Stimulated activated CD4-positive, alpha-beta T cell treated with anti-CD3 and anti-CD28 coated beads, Interleukin-4, amount 100 ng/mL, for 1 hour (primary cell): ENCODE data around the gene TMEM86B.

Experiments used
- DNase-seq: peaks from one replicate; pipeline ENCODE4 v3.0.0-alpha.2; 2020

Gene TMEM86B, protein sequence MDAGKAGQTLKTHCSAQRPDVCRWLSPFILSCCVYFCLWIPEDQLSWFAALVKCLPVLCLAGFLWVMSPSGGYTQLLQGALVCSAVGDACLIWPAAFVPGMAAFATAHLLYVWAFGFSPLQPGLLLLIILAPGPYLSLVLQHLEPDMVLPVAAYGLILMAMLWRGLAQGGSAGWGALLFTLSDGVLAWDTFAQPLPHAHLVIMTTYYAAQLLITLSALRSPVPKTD

DNA sequence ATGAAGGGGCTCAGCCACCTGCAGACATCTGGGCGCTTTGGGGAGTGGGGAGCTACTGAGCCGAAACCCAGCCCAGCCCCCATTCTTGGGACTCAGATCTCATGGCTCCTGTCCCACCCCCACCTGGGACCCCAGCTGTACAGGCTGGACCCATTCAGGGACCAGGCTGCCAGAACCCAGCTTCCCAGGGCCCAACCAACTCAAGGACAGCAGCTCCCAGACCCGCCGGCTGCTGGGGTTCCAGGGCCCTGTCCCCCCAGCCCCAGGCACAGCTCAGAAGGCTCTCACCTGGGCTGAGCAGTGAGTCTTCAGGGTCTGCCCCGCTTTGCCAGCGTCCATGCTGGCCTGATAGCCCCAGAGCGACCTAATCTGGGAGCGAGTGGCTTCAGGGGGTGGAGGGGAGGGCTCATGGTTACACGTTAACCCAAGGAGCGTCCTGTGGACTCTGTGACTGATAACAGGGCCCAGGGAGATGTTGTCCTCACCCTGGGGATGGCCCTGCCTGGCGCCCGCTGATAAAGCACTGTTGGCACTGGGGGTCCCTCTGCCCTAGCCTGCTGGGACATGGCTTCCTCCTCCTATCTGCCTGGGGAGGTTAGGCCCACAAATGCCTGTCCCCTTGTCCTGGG is at the start of gene TMEM86B:
Gene TMEM86B (minus strand): TSS at position 361 of the 629 bp plus-strand sequence. CDS start 22 bp downstream, at position 339.
- no peak for DNase-seq

DNA sequence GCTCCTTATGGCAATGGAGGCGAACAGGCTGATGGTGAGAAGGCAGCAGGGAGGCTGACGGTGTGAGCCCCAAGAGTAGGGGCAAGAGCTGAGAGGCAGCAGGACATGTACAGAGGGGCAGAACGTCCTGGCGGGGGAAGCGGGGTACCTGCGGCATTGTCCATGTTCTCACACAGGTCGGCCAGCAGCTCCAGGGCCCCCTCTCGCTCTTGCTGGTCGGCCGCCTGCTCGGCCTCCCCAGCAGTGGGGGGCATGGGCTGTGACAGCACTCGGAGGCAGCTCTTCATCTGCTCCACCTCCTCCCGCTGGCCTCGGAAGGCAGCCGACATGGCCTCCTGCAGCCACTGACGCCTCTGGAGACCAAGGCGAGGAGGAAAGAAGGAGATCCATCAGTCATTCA is 48.9 kb upstream of the TMEM86B start:
- DNase-seq = no peak

DNA sequence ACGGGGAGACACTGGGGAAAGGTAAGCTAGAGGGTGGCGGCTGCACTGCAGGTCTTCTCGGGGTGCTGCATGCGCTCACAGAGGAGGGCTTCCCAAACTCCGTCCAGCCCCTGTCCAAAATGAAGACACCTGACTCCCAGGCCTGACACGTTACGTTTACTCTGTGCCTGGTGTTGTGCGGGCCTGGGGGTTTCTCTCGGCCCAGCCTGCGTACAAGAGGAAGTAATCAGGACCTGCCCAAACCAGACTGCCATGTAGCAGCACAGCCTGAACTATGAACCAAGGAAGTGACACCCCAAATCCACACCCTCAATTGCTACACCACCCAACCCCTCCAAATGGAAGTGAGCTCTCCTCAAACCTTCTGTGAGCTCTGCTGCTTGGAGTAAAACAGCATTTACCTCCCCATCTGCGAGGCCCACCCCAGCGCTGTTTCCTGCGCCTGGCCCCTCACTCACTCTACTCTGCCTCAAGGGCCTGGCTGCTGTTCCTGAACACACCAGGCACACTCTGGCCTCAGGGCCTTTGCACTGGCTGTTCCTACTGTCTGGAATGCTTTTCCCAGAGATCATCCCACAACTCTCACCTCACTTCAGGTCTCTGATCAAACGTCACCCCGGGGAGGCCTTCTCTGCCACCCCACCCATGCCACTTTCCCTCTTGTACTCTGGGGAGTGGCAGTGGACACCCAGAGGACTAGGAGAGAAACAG is 48.3 kb upstream of the TMEM86B start:
- DNase-seq = no peak

DNA sequence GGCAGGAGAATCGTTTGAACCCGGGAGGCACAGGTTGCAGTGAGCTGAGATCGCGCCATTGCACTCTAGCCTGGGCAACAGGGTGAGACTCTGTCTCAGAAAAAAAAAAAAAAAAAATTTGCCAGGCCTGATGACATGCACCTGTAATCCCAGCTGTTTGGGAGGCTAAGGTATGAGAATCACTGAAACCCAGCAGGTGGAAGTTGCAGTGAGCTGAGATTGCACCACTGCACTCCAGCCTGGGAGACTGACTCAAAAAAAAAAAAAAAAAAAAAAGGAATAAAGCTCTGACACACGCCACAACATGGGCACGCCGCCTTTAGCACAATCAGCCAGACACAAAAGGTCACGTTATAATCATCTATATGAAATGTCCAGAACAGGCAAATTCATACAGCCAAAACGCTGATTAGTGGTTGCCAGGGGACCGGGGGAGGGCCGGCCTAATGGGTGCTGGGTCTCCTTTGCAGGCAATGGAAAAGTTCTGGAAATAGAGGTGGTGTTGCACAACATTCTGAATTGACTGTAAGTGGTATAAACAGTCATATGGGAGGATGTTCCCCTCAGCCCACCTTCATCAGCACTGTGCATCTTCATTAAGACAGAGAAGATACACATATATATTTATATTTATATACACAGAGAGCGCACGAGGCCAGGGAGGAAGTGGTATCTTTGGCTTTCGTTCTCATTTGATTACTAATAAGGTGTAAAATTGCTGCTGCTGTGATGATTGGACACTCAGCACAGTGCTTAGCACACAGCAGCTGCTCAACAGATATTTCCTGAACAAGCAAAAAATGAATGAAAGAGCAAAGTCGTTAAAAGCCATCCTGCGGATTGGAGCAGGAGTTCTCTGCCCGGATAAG is 47.5 kb upstream of the TMEM86B start:
- DNase-seq = no peak

DNA sequence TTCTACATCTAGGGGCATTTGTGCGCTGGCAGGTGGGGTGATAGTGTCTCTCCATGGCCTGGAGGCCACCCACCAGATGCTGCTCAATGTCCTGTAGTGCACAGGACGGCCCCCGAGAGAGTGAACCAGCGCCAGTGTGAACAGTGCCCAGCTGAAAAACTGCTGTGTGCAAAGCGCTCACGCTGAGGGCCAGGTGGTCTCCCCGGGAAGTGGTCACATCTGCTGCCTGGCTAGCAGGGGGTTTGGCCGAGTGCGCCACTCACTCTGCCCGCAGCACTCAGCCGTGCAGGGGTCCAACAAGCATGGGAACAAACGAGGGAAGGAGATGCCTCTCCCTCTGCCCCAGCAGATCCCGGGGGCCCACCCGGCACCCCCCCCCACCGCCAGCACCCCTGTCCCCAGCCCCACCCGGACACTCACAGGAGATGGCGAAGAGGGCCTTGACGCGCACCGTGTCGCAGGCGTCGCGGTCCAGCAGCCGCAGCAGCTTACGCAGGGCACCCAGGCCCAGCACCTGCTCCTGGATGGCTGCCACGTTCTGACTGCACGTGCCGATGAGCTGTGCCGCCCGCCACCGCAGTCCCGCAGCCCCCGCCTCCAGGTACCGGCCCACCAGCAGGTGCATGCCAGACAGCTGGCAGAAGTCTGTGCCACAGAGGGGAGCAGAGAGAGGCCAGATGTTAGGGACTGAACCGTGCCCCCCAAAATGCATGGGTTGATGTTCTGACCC is 45.6 kb upstream of the TMEM86B start:
- DNase-seq = no peak

DNA sequence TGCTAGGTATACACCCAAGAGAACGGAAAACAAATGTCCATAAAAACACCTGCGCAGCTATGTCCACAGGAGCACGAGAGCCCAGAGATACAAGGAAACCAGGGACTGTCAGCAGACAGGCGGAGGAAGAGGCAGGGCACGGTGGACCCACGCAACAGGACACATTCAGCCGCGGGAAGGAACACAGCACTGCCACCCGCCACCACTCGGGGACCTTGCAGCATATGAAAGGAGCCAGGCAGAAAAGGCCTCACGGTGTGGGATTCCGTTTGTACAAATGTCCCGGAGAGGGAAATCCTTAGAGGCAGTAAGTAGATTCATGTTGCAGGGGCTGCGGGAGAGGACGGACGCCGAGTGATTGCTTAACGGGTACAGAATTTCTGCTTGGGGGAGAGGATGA is 43.6 kb upstream of the TMEM86B start:
- no peak for DNase-seq

DNA sequence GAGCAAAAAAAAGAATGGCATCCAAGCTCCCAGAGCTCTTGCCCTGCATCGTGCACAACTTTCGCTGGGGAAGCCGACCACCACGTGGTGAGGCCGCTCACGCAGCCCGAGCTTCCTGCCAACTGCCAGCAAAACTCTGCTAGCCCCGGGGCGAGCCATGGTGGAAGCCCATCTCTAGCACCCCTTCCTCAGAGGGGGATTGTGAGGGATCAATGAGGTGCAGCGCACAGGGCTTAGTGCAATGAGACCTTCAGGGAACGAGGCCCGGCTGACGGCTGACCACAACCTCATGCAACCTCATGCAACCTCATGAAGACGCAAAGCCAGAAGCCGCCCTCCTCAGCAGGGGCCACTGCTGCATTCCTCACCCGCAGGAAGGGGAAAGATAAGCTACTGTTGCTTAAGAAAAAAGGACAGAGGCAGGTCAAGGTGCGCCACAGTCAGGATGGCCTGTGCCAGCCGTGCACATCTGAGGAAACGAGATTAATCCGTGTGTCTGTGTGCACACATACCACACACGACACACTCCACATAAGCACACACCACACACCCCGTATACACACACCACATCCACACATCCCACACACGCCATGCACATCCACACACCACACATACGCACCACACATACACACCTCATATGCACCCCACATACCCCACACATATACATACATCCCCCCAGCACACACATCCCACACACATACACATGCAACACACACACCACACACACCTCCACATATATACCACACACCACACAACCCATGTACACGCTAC is 41.8 kb upstream of the TMEM86B start:
- DNase-seq = no peak

DNA sequence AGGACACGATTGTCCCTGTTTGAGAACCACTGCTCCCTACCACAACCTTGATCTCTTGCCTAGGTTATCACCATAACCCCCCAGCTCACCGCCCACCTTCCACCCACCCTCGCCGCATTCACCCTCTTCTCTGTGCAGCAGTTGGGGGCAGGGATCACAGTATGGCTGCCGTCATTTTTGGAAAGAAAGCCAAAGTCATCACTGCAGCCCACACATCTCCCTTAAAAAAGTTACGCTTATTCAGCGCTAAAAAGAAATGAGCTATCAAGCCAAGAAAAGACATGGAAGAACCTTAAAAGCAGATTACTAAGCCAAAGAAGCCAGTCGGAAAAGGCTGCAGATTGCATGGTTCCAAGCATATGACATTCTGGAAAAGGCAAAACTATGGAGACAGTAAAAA is 40.7 kb upstream of the TMEM86B start:
- DNase-seq = no peak

DNA sequence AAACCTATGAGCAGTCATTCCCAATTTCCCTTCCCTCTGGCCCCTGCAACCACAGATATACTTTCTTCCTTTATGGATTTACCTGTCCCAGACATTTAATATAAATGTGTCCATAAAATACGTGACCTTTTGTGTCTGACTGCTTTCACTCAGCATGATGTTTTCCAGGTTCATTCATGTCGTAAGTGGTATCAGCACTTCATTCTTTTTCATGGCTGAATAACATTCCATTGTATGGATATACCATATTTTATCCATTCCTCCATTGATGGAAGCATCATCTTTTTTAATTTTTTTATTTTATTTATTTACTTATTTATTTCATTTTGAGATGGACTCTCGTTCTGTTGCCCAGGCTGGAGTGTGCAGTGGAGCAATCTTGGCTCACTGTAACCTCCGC is 38.3 kb upstream of the TMEM86B start:
- DNase-seq = no peak

DNA sequence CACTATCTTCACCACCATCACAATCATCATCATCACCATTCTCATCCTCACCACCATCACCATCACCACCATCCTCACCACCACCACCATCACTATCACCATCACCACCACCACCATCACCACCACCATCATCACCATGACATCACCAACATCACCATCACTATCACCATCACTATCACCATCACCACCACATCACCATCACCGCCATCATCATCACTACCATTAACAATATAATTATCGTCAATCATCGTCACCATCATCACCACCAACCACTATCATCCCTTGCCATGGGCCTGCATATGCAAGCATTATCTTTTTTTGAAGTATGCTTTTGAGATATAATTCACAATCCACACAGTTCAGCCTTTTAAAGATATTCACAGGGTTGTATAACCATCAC is 37.8 kb upstream of the TMEM86B start:
- no peak for DNase-seq

DNA sequence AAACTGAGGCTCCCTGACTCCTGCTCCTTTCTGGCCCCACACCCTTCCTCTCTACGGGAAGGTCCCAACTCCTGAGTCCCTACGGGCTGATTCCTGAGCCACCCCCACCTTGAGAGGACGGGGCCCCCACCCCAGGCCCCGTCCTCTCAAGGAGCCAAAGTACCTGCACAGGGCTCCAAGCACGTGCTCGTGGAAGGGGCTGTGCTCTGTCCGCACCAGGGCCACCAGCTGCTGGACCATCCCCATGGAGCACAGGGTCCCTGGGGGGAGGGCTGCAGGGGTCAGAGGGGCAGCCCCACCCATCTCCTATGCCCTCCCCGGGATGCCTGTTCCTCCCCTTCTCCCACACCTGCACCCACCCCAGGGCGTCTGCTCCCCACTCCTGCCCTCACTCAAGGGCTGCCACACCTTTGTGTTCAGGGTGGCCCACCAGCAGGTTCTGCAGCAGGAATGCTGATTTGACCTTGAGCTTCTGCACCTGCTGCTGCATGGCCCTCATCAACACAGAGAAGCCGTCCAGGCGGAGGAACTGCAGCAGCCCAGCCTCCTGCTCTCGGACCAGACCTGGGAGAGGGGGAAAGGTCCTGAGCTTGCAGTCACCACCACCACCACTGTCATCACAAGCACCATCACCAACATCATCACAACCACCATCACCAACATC is 37.3 kb upstream of the TMEM86B start:
- DNase-seq = no peak

DNA sequence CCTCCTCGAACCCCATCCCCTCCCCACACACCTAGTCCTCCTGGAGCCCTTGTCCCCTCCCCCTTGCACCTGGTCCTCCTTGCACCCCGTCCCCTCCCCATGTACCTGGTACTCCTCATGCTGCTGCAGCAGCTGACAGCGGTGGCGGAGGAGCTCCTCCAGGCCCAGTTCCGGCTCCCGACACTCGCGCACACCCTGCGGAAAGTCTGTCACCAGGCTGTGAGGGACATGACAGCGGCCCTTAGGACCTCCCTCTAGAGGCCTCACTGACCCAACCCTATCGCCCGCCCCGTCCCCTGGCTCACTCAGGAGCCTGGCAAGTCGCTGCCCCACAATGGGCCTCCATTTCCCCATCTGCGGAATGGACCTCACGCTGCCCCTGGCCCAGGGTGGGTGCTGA is 36.6 kb upstream of the TMEM86B start:
- no peak for DNase-seq

DNA sequence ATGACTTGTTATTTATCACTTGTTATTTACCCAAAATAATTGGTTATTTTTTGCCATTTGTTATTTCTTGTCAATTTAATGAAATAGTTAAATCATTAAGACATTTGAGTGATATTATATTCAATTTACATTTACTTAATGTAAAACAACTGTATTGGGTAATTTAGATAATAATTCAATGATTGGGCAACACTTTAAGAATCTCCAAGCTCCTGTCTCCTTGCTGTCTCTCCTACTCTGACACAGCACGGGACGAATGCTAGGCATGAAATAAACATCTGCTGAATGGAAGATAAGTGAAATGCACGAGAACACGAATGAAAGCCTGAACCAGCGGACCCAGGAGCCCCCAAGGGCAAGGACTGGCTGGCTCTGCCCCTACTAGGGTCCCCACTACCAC is 36.0 kb upstream of the TMEM86B start:
- DNase-seq = no peak

DNA sequence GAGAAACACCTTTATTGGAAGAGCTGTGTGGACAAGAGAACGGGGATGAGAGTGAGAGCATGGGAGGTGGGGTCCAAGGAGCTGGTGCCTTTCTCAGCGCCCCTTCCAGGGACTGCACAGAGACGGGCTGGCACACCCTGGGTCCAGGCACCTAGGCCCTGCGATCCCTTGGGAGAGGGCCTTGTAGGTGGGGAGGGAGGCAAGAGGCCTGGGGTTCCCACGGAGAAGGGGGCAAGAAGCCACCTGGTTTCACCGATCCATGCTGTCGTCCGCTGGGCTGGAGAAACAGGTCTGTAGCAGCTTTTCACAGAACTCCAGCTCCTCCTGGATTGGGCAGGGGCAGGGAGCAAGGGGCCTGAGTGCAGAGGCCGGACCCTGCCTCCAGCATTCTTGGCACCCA is 33.8 kb upstream of the TMEM86B start:
- DNase-seq = no peak

DNA sequence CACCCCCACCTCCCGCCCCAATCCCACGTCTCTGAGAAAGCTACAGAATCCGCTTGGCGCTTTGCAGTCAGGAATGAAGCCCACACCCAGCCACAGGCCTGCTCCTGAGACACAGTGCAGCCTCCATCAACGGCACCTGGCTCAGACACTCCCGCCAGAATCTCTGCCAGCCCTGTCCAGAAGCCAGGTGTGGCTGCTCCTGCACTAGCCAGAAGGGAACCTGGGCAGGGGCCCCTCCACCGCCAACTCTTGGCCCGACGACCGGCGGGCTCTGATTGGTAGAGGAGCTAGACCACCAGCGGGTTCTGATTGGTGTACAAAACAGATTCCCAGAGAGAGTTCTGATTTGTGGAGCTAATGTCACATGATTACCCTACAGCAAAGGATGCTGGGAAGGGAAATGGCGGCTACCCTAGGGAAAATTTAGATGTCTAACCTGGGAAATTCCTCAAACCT is 33.1 kb upstream of the TMEM86B start:
- DNase-seq = no peak

DNA sequence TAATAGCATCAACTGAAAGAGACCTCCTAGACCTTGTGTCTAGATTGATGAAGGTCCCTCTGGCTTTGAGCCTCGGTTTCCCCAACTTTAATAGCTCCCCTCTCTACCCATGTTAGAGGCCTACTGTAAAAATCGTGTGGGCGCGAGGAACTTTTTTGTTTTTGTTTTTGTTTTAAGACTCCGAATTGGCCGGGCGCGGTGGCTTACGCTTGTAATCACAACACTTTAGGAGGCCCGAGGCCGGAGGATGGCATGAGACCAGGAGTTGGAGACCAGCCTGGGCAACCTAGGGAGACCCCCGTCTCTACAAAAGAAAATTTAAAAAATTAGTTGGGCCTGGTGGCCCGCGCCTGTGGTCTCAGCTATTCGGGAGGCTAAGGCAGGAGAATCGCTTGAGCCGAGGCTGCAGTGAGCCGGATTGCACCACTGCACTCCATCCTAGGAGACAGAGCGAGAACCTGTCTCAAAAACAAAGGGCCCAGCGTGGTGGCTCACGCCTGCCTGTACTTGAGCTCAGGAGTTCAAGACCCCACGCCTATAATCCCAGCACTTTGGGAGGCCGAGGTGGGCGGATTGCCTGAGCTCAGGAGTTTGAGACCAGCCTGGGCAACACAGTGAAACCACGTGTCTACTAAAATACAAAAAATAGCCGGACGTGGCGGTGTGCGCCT is 31.1 kb upstream of the TMEM86B start:
- peak; percentile 22 for DNase-seq

DNA sequence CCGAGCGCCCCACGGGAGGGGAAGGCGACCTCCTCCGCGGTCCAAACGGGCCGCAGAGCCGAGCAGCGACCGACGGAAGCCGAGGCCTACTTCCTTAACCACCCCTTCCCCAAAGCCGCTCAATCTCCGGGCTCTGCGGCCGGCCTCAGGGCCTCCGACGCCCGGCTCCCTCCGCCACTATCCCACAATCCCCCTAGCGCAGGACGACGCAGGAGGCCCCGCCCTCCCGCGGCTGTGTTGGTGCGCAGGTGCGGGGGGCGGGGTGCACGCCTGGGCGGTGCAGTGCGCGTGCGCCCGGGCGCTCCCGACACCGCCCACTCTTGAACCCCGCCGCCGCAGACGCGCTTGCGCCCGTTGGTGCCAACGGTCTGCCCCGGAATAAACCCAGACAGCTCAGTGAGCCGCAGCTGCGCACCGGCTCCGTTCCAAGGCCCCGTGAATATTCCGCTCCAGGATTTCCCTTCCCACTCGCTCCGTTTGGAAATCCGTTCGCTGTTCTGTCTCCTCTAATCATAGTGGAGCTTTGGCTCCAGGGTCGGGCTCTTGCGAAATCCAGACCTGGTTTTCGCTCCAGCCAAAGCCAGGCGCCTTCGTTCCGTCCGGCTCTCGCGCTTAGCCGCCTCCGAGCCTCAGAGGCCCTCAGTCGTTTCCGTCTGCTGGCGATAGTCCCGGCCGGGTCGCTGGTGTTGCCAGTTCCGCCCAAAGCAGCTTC is 30.4 kb upstream of the TMEM86B start, which contains the start of gene PPP6R1:
Gene PPP6R1 (minus strand): TSS at position 190 of the 712 bp plus-strand sequence. CDS start 11,914 bp downstream, outside the sequence.
- DNase-seq = peak; percentile 94

DNA sequence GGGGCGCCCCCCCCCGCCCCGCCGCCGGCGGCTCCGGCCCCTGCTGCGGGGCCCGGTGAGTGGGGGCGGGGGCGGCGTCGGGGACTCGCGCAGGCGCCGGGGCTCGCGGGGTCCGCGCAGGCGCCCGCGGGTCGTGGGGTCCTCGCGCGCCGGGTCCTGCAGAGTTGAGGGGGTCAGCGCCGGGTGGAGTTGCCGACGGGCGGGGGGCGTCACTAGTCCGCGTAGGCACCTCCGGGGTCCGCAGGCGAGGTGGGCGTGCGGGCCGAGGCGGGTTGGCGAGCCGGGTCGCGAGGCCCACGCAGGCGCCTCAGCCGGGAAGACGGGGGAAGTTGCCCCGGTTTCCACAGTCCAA is 29.9 kb upstream of the TMEM86B start:
- DNase-seq = peak; percentile 67
